Chondrocyte (in vitro differentiated cells): ENCODE measurements around the gene MED26. TPM values are rescaled to one million over a fixed set of nuclear protein-coding genes. Genes with fewer than 3 reads are reported as not detected.

Experiments used
- DNase-seq: peaks from one replicate; pipeline ENCODE4 v3.0.0; 2021; ENCODE audit warnings: mixed read lengths, low spot score
- H3K27ac Mint-ChIP-seq: one replicate; pipeline ENCODE4 v1.8.0; 2021; ENCODE audit warnings: mild to moderate bottlenecking, moderate library complexity, mixed read lengths; ENCODE audit not compliant: unreplicated experiment
- H3K27me3 Mint-ChIP-seq: 2 replicates; pipeline ENCODE4 v1.8.0; 2021; ENCODE audit warnings: low read depth, mixed read lengths
- H3K36me3 Mint-ChIP-seq: 2 replicates; pipeline ENCODE4 v1.8.0; 2021; ENCODE audit warnings: low read depth, mixed read lengths
- H3K4me1 Mint-ChIP-seq: 2 replicates; pipeline ENCODE4 v1.8.0; 2021; ENCODE audit warnings: low read depth, mild to moderate bottlenecking, mixed read lengths
- H3K4me3 Mint-ChIP-seq: one replicate; pipeline ENCODE4 v1.8.0; 2021; ENCODE audit warnings: mild to moderate bottlenecking, moderate library complexity, mixed read lengths; ENCODE audit not compliant: unreplicated experiment
- H3K9me3 Mint-ChIP-seq: 2 replicates; pipeline ENCODE4 v1.8.0; 2021; ENCODE audit warnings: low read depth, mixed read lengths
- total RNA-seq: library from RNA; stranded (reverse); gene quantifications from 3 replicates; pipeline ENCODE4 v1.2.1, GENCODE V29; 2021
- TF ChIP-seq, protein P1 (sequence below): fragments of 200-600 bp; sonication (generic); IDR thresholded peaks from 2 replicates; pipeline ENCODE4 v1.5.0; 2021; ENCODE audit warnings: antibody characterized with exemption, mild to moderate bottlenecking, moderate library complexity

MED26 gene
- total RNA-seq, 1 donor from 2014 or later: 8.7 TPM

DNA sequence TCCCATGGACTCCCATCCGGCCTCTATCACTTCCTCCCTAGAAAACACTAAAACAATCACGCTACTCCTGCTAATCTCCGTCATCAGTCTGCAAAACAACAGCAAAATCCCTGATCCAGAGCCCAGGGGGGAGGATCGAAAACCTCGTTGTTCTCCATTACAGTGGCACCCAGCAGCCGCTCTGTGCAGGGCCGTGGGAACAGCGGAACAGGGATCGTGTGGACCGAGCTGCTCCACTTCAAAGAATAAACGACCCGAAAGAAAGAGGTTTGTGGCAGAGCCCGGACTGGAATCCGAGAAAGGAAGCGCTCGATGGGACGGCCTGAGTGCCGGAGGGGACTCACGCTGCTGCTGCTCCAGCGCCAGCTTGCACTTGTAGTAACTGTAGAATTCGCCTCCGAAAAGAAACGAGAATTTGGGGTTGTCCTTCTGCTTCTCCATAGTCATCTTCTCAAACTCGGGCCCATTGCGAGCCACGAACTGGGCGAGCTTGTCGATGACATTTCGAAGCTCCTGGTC lies 86.4 kb downstream of the MED26 start:
- Mint-ChIP-seq H3K27ac (peak overlapping the region; percentile 93), H3K4me1 (peaks cover 33% of the 10 kb centered on the region), H3K36me3 (peaks cover 8% of the 10 kb centered on the region), H3K27me3 (no peaks in the 10 kb centered on the region), H3K4me3 (peak overlapping the region; percentile 86), H3K9me3 (no peaks in the 10 kb centered on the region)
- TF ChIP-seq, protein P1, sequence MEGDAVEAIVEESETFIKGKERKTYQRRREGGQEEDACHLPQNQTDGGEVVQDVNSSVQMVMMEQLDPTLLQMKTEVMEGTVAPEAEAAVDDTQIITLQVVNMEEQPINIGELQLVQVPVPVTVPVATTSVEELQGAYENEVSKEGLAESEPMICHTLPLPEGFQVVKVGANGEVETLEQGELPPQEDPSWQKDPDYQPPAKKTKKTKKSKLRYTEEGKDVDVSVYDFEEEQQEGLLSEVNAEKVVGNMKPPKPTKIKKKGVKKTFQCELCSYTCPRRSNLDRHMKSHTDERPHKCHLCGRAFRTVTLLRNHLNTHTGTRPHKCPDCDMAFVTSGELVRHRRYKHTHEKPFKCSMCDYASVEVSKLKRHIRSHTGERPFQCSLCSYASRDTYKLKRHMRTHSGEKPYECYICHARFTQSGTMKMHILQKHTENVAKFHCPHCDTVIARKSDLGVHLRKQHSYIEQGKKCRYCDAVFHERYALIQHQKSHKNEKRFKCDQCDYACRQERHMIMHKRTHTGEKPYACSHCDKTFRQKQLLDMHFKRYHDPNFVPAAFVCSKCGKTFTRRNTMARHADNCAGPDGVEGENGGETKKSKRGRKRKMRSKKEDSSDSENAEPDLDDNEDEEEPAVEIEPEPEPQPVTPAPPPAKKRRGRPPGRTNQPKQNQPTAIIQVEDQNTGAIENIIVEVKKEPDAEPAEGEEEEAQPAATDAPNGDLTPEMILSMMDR: no peak
- no peak for DNase-seq

DNA sequence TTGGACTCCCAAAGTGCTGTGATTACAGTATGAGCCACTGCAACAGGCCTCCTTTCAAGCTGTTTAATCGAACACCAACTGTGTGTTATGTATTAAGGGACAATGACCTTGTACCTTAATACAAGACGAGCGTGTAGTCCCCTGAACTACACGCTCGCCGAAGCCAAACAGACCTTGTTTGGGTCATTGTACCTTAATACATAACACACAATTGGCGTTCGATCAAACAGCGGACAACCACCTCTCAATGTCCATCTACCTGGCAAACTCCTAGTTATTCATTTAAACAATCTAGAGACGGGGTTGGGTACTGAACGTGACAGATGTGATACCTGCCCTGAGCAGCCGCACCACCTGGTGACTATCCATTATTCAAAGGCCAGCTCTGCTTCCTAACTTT lies 87.1 kb downstream of the MED26 start:
- TF ChIP-seq, protein P1: no peak
- Mint-ChIP-seq H3K4me3 (peak overlapping the region; percentile 86), H3K36me3 (peaks cover 8% of the 10 kb centered on the region), H3K27me3 (no peaks in the 10 kb centered on the region), H3K4me1 (peaks cover 33% of the 10 kb centered on the region), H3K9me3 (no peaks in the 10 kb centered on the region), H3K27ac (peak overlapping the region; percentile 93)
- DNase-seq: no peak

DNA sequence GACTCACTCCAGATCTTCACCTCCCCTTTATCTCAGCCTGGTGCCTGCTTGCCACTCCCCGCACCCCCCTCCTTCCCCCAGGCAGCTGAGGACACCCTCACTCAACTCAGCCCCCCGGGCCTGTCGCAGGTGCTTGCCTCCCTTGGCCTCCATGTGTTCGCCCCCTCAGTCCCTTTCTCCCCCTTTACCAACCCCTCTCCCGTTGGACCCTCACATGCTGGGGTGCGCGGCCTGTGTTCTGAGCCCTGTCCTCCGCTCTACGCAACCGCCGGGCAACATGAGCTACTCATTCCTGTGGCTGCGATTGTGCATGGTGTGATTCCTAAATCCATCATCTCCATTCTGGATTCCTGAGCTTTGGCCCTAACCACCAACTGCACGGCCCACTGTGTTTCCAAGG lies 90.9 kb downstream of the MED26 start:
- Mint-ChIP-seq H3K27ac (no peak overlapping the region), H3K4me3 (no peak overlapping the region), H3K9me3 (no peaks in the 10 kb centered on the region), H3K36me3 (peaks cover 11% of the 10 kb centered on the region), H3K4me1 (peaks cover 18% of the 10 kb centered on the region), H3K27me3 (no peaks in the 10 kb centered on the region)
- TF ChIP-seq, protein P1: no peak
- DNase-seq: no peak

DNA sequence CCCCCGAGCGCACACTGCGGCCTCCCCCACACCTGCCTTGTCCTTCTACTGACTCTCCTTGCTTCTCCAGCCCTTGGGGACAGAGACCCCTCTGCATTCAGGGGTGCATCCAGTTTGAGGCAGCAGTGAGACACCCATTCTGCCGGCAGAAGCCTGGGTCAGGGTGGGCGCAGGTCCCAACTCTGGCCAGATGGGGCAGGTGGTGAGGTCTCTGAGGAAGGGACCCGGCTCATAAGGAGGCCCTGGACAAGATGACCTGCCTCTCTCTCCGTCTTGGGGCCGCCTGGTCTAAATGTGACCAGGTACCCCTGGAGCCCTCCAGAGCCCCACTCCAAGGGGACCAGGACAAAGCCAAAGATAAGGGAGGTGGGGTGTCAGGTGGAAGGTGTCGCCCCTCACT lies 91.9 kb downstream of the MED26 start:
- Mint-ChIP-seq H3K9me3 (no peaks in the 10 kb centered on the region), H3K27ac (no peak overlapping the region), H3K36me3 (peaks cover 17% of the 10 kb centered on the region), H3K4me3 (no peak overlapping the region), H3K4me1 (peaks cover 11% of the 10 kb centered on the region), H3K27me3 (no peaks in the 10 kb centered on the region)
- TF ChIP-seq, protein P1: no peak
- no peak for DNase-seq

DNA sequence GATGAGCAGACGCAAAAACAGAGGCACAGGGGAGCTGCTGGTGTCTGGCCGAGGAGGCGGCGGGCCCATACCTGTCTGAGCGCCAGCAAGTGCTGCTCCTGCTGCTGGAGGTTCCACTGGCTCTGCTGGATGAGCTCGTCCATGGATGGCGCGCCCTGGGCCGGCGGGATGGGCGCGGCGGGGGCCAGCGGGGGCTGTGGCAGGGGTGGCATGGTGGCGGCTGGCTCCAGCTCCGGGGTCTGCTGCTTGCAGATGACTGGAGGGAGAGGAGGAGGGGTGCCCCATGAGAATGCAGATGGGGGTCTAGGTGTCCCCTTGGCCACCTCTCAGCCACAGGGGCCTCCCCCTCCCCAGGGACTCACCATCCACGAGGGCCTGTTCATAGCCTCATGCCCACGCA lies 92.6 kb downstream of the MED26 start:
- Mint-ChIP-seq H3K9me3 (no peaks in the 10 kb centered on the region), H3K4me1 (peaks cover 5% of the 10 kb centered on the region), H3K4me3 (no peak overlapping the region), H3K27me3 (no peaks in the 10 kb centered on the region), H3K27ac (no peak overlapping the region), H3K36me3 (peaks cover 18% of the 10 kb centered on the region)
- DNase-seq: no peak
- TF ChIP-seq, protein P1: no peak
